GM23338 (cell line): ENCODE results near the gene PDP2. TPM values are rescaled to one million over a fixed set of nuclear protein-coding genes. Genes with fewer than 3 reads are reported as not detected.

Experiments
- ATAC-seq: fragments of 200-7000 bp; cut with Tn5 transposase; 3 replicates; pipeline ENCODE4 v1.9.1; 2020
- DNase-seq: peaks from one replicate; pipeline ENCODE4 v3.0.0-alpha.2; 2015; ENCODE audit warnings: low spot score
- H2AFZ ChIP-seq: fragments of 200-600 bp; sonication (generic); 2 replicates; pipeline ENCODE4 v1.8.0; 2016; ENCODE audit warnings: antibody characterized with exemption, mild to moderate bottlenecking, moderate library complexity
- H3F3A ChIP-seq: fragments of 200-600 bp; sonication (generic); replicated peaks from 2 replicates; pipeline ENCODE4 v1.8.0; 2017; ENCODE audit warnings: antibody characterized with exemption, mixed run types, low read depth
- H3K27ac ChIP-seq: fragments of 200-600 bp; sonication (generic); 2 replicates; pipeline ENCODE4 v1.6.1; 2016; ENCODE audit warnings: low read depth
- H3K27me3 ChIP-seq: fragments of 200-600 bp; sonication (generic); 2 replicates; pipeline ENCODE4 v1.8.0; 2016; ENCODE audit warnings: mild to moderate bottlenecking, mixed run types, moderate library complexity; ENCODE audit not compliant: insufficient read depth
- H3K36me3 ChIP-seq: fragments of 200-600 bp; sonication (generic); 2 replicates; pipeline ENCODE4 v1.8.0; 2016; ENCODE audit warnings: mild to moderate bottlenecking; ENCODE audit not compliant: insufficient read depth
- H3K4me1 ChIP-seq: fragments of 200-600 bp; sonication (generic); 2 replicates; pipeline ENCODE4 v1.8.0; 2016; ENCODE audit warnings: mild to moderate bottlenecking, moderate library complexity; ENCODE audit not compliant: insufficient read depth
- H3K4me2 ChIP-seq: fragments of 200-600 bp; sonication (generic); 2 replicates; pipeline ENCODE4 v1.7.1; 2017; ENCODE audit warnings: mixed run types
- H3K4me3 ChIP-seq: fragments of 200-600 bp; sonication (generic); 2 replicates; pipeline ENCODE4 v1.6.1; 2016; ENCODE audit warnings: mixed run types
- H3K79me2 ChIP-seq: fragments of 200-600 bp; sonication (generic); replicated peaks from 2 replicates; pipeline ENCODE4 v1.8.0; 2017; ENCODE audit warnings: mild to moderate bottlenecking; ENCODE audit not compliant: insufficient read depth
- H3K9me2 ChIP-seq: fragments of 200-600 bp; sonication (generic); 2 replicates; pipeline ENCODE4 v1.8.0; 2017; ENCODE audit not compliant: insufficient read depth
- H4K20me1 ChIP-seq: fragments of 200-600 bp; sonication (generic); replicated peaks from 2 replicates; pipeline ENCODE4 v1.8.0; 2017; ENCODE audit warnings: mild to moderate bottlenecking; ENCODE audit not compliant: insufficient read depth
- H3K27ac Mint-ChIP-seq: 2 replicates; pipeline ENCODE4 v1.8.0; 2020; ENCODE audit warnings: inconsistent platforms, mild to moderate bottlenecking, moderate library complexity, mixed read lengths
- H3K27me3 Mint-ChIP-seq: 3 replicates; pipeline ENCODE4 v1.8.0; 2022; ENCODE audit warnings: low read depth, mild to moderate bottlenecking, moderate library complexity, mixed read lengths, inconsistent platforms; ENCODE audit not compliant: insufficient read depth, poor library complexity
- H3K36me3 Mint-ChIP-seq: 3 replicates; pipeline ENCODE4 v1.8.0; 2021; ENCODE audit warnings: low read depth, mild to moderate bottlenecking, inconsistent platforms, moderate library complexity, mixed read lengths
- H3K4me1 Mint-ChIP-seq: 3 replicates; pipeline ENCODE4 v1.8.0; 2020; ENCODE audit warnings: mild to moderate bottlenecking, inconsistent platforms, mixed read lengths
- H3K4me3 Mint-ChIP-seq: 3 replicates; pipeline ENCODE4 v1.8.0; 2021; ENCODE audit warnings: moderate library complexity, mild to moderate bottlenecking, inconsistent platforms, mixed read lengths
- H3K9me3 Mint-ChIP-seq: 3 replicates; pipeline ENCODE4 v1.8.0; 2020; ENCODE audit warnings: moderate library complexity, mild to moderate bottlenecking, inconsistent platforms, mixed read lengths
- CREB1 ChIP-seq: fragments of 250-450 bp; sonication (Bioruptor Pico); IDR thresholded peaks from 2 replicates; pipeline ENCODE4 v1.5.0; 2020; ENCODE audit warnings: low read depth, mild to moderate bottlenecking, moderate library complexity
- EZH2 ChIP-seq: fragments of 200-600 bp; sonication (generic); IDR thresholded peaks from one replicate; pipeline ENCODE4 v1.8.0; 2017; ENCODE audit warnings: antibody characterized with exemption, mild to moderate bottlenecking, low read depth; ENCODE audit not compliant: unreplicated experiment
- EZH2phosphoT487 ChIP-seq: fragments of 200-600 bp; sonication (generic); IDR thresholded peaks from one replicate; pipeline ENCODE4 v1.8.1; 2018; ENCODE audit warnings: antibody characterized with exemption; ENCODE audit not compliant: unreplicated experiment
- JUNB ChIP-seq: IDR thresholded peaks from one replicate; pipeline ENCODE4 v1.6.1; 2016; ENCODE audit warnings: antibody characterized with exemption; ENCODE audit not compliant: unreplicated experiment
- NANOG ChIP-seq: IDR thresholded peaks from 2 replicates; pipeline ENCODE4 v1.6.1; 2016; ENCODE audit warnings: antibody characterized with exemption, borderline replicate concordance
- POLR2AphosphoS5 ChIP-seq: IDR thresholded peaks from 2 replicates; pipeline ENCODE4 v1.6.1; 2016; ENCODE audit warnings: antibody characterized with exemption, low read depth
- STAT1 ChIP-seq: IDR thresholded peaks from one replicate; pipeline ENCODE4 v1.6.1; 2016; ENCODE audit warnings: antibody characterized with exemption; ENCODE audit not compliant: unreplicated experiment
- ZNF114 ChIP-seq: fragments of 250-450 bp; sonication (Bioruptor Pico); IDR thresholded peaks from 2 replicates; pipeline ENCODE4 v1.5.0; 2020; ENCODE audit warnings: mild to moderate bottlenecking, moderate library complexity
- ZNF331 ChIP-seq: fragments of 250-450 bp; sonication (Bioruptor Pico); IDR thresholded peaks from 2 replicates; pipeline ENCODE4 v1.5.0; 2020; ENCODE audit warnings: low read depth, mild to moderate bottlenecking, moderate library complexity
- ZNF462 ChIP-seq: fragments of 250-450 bp; sonication (Bioruptor Pico); IDR thresholded peaks from 2 replicates; pipeline ENCODE4 v1.5.0; 2020; ENCODE audit warnings: mild to moderate bottlenecking, moderate library complexity
- polyA plus RNA-seq: library from polyadenylated mRNA; unstranded; fragments of >200 nt; fragmentation: Nextera tagmentation; extraction: Ambion mirVana; gene quantifications from 2 replicates; pipeline ENCODE4 v1.2.1, GENCODE V29; 2016
- total RNA-seq: library from RNA; depleted of rRNA; stranded (reverse); fragments of >200 nt; shearing (Covaris generic); gene quantifications from 2 replicates; pipeline ENCODE4 v1.2.3, GENCODE V29; 2014
- TF ChIP-seq, protein P1 (sequence below): IDR thresholded peaks from 2 replicates; pipeline ENCODE4 v1.6.1; 2016; ENCODE audit warnings: antibody characterized with exemption
- TF ChIP-seq, protein P2 (sequence below): IDR thresholded peaks from one replicate; pipeline ENCODE4 v1.6.1; 2018; ENCODE audit warnings: antibody characterized with exemption; ENCODE audit not compliant: unreplicated experiment
- TF ChIP-seq, protein P3 (sequence below), 2 experiments: fragments of 200-600 bp in 1 of 2; sonication (generic) in 1 of 2; conservative IDR thresholded peaks; 2 replicates each; pipeline versions ENCODE4 v1.5.1 to v1.6.1; 2016 to 2017; ENCODE audit warnings: antibody characterized with exemption in 2 of 2, low read depth in 2 of 2, mild to moderate bottlenecking in 2 of 2, moderate library complexity in 1 of 2

PDP2 gene
- total and polyA plus RNA-seq, 2 experiments from 2014 or later = 9.0 to 23.2 TPM

DNA sequence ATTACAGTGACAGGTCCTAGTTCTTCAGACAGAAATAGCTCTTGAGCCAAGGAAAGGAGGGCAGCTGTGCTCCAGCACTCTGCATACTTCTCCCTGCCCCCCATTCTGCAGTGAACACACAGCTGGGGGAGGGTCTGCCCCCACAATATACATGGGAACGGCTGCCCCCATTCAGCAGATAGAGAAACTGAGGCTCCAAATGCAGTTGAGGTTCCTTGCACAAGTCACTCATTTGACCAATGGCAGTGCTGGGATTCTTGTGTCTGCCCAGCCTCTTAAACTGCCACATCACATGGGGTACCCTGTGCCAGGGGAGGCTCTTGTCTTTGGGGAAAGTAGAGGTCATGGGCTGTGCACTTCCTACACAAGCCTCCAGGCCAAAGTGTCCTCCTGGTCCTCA lies 10.9 kb upstream of the PDP2 start:
- Mint-ChIP-seq H3K27ac (no peak overlapping the region), H3K36me3 (no peaks in the 10 kb centered on the region), H3K9me3 (no peaks in the 10 kb centered on the region), H3K27me3 (peaks cover 9% of the 10 kb centered on the region), H3K4me1 (peaks cover 10% of the 10 kb centered on the region), H3K4me3 (no peak overlapping the region)
- ATAC-seq = no peak
- TF ChIP-seq, protein P1, sequence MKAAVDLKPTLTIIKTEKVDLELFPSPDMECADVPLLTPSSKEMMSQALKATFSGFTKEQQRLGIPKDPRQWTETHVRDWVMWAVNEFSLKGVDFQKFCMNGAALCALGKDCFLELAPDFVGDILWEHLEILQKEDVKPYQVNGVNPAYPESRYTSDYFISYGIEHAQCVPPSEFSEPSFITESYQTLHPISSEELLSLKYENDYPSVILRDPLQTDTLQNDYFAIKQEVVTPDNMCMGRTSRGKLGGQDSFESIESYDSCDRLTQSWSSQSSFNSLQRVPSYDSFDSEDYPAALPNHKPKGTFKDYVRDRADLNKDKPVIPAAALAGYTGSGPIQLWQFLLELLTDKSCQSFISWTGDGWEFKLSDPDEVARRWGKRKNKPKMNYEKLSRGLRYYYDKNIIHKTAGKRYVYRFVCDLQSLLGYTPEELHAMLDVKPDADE = no peak
- no peak for TF ChIP-seq ZNF462 (CRISPR knock-in tag)
- TF ChIP-seq, protein P2, sequence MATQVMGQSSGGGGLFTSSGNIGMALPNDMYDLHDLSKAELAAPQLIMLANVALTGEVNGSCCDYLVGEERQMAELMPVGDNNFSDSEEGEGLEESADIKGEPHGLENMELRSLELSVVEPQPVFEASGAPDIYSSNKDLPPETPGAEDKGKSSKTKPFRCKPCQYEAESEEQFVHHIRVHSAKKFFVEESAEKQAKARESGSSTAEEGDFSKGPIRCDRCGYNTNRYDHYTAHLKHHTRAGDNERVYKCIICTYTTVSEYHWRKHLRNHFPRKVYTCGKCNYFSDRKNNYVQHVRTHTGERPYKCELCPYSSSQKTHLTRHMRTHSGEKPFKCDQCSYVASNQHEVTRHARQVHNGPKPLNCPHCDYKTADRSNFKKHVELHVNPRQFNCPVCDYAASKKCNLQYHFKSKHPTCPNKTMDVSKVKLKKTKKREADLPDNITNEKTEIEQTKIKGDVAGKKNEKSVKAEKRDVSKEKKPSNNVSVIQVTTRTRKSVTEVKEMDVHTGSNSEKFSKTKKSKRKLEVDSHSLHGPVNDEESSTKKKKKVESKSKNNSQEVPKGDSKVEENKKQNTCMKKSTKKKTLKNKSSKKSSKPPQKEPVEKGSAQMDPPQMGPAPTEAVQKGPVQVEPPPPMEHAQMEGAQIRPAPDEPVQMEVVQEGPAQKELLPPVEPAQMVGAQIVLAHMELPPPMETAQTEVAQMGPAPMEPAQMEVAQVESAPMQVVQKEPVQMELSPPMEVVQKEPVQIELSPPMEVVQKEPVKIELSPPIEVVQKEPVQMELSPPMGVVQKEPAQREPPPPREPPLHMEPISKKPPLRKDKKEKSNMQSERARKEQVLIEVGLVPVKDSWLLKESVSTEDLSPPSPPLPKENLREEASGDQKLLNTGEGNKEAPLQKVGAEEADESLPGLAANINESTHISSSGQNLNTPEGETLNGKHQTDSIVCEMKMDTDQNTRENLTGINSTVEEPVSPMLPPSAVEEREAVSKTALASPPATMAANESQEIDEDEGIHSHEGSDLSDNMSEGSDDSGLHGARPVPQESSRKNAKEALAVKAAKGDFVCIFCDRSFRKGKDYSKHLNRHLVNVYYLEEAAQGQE = no peak
- no peak for TF ChIP-seq STAT1
- TF ChIP-seq EZH2 = no peak
- TF ChIP-seq, protein P3, sequence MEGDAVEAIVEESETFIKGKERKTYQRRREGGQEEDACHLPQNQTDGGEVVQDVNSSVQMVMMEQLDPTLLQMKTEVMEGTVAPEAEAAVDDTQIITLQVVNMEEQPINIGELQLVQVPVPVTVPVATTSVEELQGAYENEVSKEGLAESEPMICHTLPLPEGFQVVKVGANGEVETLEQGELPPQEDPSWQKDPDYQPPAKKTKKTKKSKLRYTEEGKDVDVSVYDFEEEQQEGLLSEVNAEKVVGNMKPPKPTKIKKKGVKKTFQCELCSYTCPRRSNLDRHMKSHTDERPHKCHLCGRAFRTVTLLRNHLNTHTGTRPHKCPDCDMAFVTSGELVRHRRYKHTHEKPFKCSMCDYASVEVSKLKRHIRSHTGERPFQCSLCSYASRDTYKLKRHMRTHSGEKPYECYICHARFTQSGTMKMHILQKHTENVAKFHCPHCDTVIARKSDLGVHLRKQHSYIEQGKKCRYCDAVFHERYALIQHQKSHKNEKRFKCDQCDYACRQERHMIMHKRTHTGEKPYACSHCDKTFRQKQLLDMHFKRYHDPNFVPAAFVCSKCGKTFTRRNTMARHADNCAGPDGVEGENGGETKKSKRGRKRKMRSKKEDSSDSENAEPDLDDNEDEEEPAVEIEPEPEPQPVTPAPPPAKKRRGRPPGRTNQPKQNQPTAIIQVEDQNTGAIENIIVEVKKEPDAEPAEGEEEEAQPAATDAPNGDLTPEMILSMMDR (conservative IDR thresholded peaks at IDR 0.05; ENCODE audit: low read depth in 2 of 2) = no peak
- TF ChIP-seq POLR2AphosphoS5 = no peak
- no peak for TF ChIP-seq NANOG
- no peak for TF ChIP-seq ZNF331 (CRISPR knock-in tag)
- no peak for TF ChIP-seq ZNF114 (CRISPR knock-in tag)
- no peak for TF ChIP-seq JUNB
- TF ChIP-seq CREB1 (CRISPR knock-in tag) = no peak
- no peak for TF ChIP-seq EZH2phosphoT487
- DNase-seq = no peak
- H3K36me3 ChIP-seq = no peaks in the 10 kb centered on the region
- no peaks in the 10 kb centered on the region for H3K79me2 ChIP-seq
- no peak overlapping the region for H3K4me2 ChIP-seq
- peaks cover 9% of the 10 kb centered on the region; the same call in 1 of the 2 replicates for H3F3A ChIP-seq
- no peak overlapping the region for H2AFZ ChIP-seq
- H3K27ac ChIP-seq = no peak overlapping the region
- no peak overlapping the region for H3K4me3 ChIP-seq
- H3K9me2 ChIP-seq = no peaks in the 10 kb centered on the region
- no peaks in the 10 kb centered on the region for H4K20me1 ChIP-seq
- no peaks in the 10 kb centered on the region for H3K27me3 ChIP-seq
- H3K4me1 ChIP-seq = no peaks in the 10 kb centered on the region
